H1 (cell line): ENCODE results near the gene CDC42EP3. TPM values are rescaled to one million over a fixed set of nuclear protein-coding genes. Genes with fewer than 3 reads are reported as not detected.
A peak's percentile ranks its signal among the peaks of the same experiment; 100 is the strongest.

Experiments
- CTCF ChIA-PET: fragments of 300-600 bp; sonication (Branson Sonifier 250); formaldehyde crosslinking; loops from one replicate; lab custom pipeline; 2021; ENCODE audit not compliant: partially characterized antibody; lab: Charles Lee
- POLR2A ChIA-PET: fragments of 300-600 bp; sonication (Branson Sonifier 250); formaldehyde crosslinking; loops from one replicate; lab custom pipeline; 2021; ENCODE audit warnings: inconsistent platforms; ENCODE audit not compliant: partially characterized antibody; lab: Charles Lee
- DNase-seq, 2 experiments: peaks; one replicate each; pipeline versions ENCODE4 v3.0.0 to v3.0.0-alpha.2; 2010 to 2022; ENCODE audit warnings: low spot score in 2 of 2, low read depth in 1 of 2, mixed read lengths in 1 of 2
- FAIRE-seq: peaks from 2 replicates; lab custom pipeline; 2011; peaks lifted over from hg19 to GRCh38; lab: Jason Lieb, UNC
- H2AFZ ChIP-seq: 2 replicates; pipeline ENCODE4 v1.8.1; 2012; ENCODE audit warnings: low read length, inconsistent platforms
- H2AK5ac ChIP-seq: 2 replicates; pipeline ENCODE4 v1.6.1; 2013; ENCODE audit warnings: low read depth, low read length
- H2BK120ac ChIP-seq: replicated peaks from 2 replicates; pipeline ENCODE3; 2013; ENCODE audit warnings: low read depth, low read length, inconsistent platforms
- H2BK12ac ChIP-seq: 2 replicates; pipeline ENCODE4 v1.6.1; 2013; ENCODE audit warnings: low read depth, low read length
- H2BK15ac ChIP-seq: 2 replicates; pipeline ENCODE4 v1.6.1; 2013; ENCODE audit warnings: low read length
- H2BK20ac ChIP-seq: 2 replicates; pipeline ENCODE4 v1.6.1; 2013; ENCODE audit warnings: low read length
- H2BK5ac ChIP-seq: 2 replicates; pipeline ENCODE4 v1.6.1; 2013; ENCODE audit warnings: low read depth, low read length
- H3K14ac ChIP-seq: 2 replicates; pipeline ENCODE4 v1.6.1; 2013; ENCODE audit warnings: inconsistent platforms; ENCODE audit not compliant: insufficient read length
- H3K18ac ChIP-seq: 2 replicates; pipeline ENCODE4 v1.6.1; 2013; ENCODE audit warnings: low read length; ENCODE audit errors: extremely low read depth
- H3K23ac ChIP-seq: 2 replicates; pipeline ENCODE4 v1.6.1; 2013; ENCODE audit warnings: inconsistent platforms; ENCODE audit not compliant: insufficient read length
- H3K23me2 ChIP-seq: 2 replicates; pipeline ENCODE4 v1.6.1; 2013; ENCODE audit warnings: low read depth, low read length
- H3K27ac ChIP-seq: 2 replicates; pipeline ENCODE4 v1.6.1; 2011; ENCODE audit warnings: low read depth, low read length, inconsistent platforms
- H3K27me3 ChIP-seq, 4 experiments: replicated peaks in 1 of 4; 1 replicate in 1 of 4; 2 replicates in 3 of 4; pipeline versions ENCODE4 v1.6.1 to v1.8.1; 2011 to 2013; ENCODE audit warnings: low read length in 3 of 4, mild to moderate bottlenecking in 3 of 4, inconsistent platforms in 2 of 4, mixed read lengths in 2 of 4, moderate library complexity in 1 of 4; ENCODE audit not compliant: control insufficient read depth in 3 of 4, insufficient read depth in 3 of 4; ENCODE audit errors: extremely low read depth in 1 of 4
- H3K36me3 ChIP-seq, 4 experiments: 2 replicates each; pipeline versions ENCODE4 v1.6.1 to v1.8.1; 2011 to 2013; ENCODE audit warnings: mild to moderate bottlenecking in 4 of 4, low read length in 3 of 4, moderate library complexity in 2 of 4, control low read depth in 1 of 4, inconsistent platforms in 1 of 4; ENCODE audit not compliant: insufficient read depth in 4 of 4, control insufficient read depth in 2 of 4
- H3K4ac ChIP-seq: replicated peaks from 2 replicates; pipeline ENCODE3; 2013; ENCODE audit warnings: low read length, low read depth, mixed read lengths, inconsistent platforms; ENCODE audit not compliant: insufficient read length
- H3K4me1 ChIP-seq, 4 experiments: replicated peaks in 1 of 4; 1 replicate in 1 of 4; 2 replicates in 3 of 4; pipeline versions ENCODE4 v1.6.1 to v1.8.1; 2011 to 2013; ENCODE audit warnings: low read length in 3 of 4, inconsistent platforms in 2 of 4, mixed read lengths in 1 of 4; ENCODE audit not compliant: insufficient read depth in 4 of 4, control insufficient read depth in 3 of 4
- H3K4me2 ChIP-seq, 2 experiments: 2 replicates each; pipeline versions ENCODE4 v1.6.1 to v1.8.1; 2011 to 2013; ENCODE audit warnings: low read depth in 2 of 2, low read length in 2 of 2, control low read depth in 1 of 2, inconsistent platforms in 1 of 2, mild to moderate bottlenecking in 1 of 2; ENCODE audit not compliant: insufficient read depth in 1 of 2
- H3K4me3 ChIP-seq, 4 experiments: fragments of 200-600, 300-600 bp in 1 of 4; sonication (generic), shearing (Covaris generic), sonication (Bioruptor Twin) in 1 of 4; 2 replicates each; pipeline versions ENCODE4 v1.5.1 to v1.8.1; 2011 to 2016; ENCODE audit warnings: low read length in 4 of 4, low read depth in 3 of 4, control low read depth in 2 of 4, inconsistent platforms in 2 of 4, mild to moderate bottlenecking in 2 of 4, mixed read lengths in 1 of 4, moderate library complexity in 1 of 4; ENCODE audit not compliant: insufficient read depth in 2 of 4; ENCODE audit errors: extremely low read depth in 1 of 4
- H3K56ac ChIP-seq: replicated peaks from 2 replicates; pipeline ENCODE3; 2013; ENCODE audit warnings: low read depth, mild to moderate bottlenecking, mixed read lengths, low read length, inconsistent platforms; ENCODE audit not compliant: insufficient read length
- H3K79me1 ChIP-seq: 2 replicates; pipeline ENCODE4 v1.6.1; 2013; ENCODE audit warnings: low read depth, low read length, control low read depth
- H3K79me2 ChIP-seq, 2 experiments: 2 replicates each; pipeline versions ENCODE4 v1.6.1 to v1.8.1; 2012 to 2013; ENCODE audit warnings: low read length in 2 of 2, mild to moderate bottlenecking in 2 of 2, inconsistent platforms in 1 of 2; ENCODE audit not compliant: insufficient read depth in 2 of 2, control insufficient read depth in 1 of 2
- H3K9ac ChIP-seq, 4 experiments: replicated peaks in 1 of 4; 1 replicate in 1 of 4; 2 replicates in 3 of 4; pipeline versions ENCODE4 v1.6.1 to v1.8.1; 2011 to 2013; ENCODE audit warnings: low read depth in 3 of 4, low read length in 3 of 4, control low read depth in 2 of 4, mild to moderate bottlenecking in 2 of 4, moderate library complexity in 2 of 4, inconsistent platforms in 1 of 4; ENCODE audit errors: extremely low read depth in 1 of 4
- H3K9me3 ChIP-seq, 2 experiments: 2 replicates each; pipeline versions ENCODE4 v1.6.1 to v1.8.1; 2012 to 2013; ENCODE audit warnings: mild to moderate bottlenecking in 2 of 2, moderate library complexity in 2 of 2, control low read depth in 1 of 2, inconsistent platforms in 1 of 2, low read depth in 1 of 2, low read length in 1 of 2, mixed read lengths in 1 of 2; ENCODE audit not compliant: insufficient read depth in 2 of 2
- H4K20me1 ChIP-seq, 2 experiments: replicated peaks in 1 of 2; 2 replicates each; pipeline versions ENCODE3 to v1.8.1; 2011 to 2013; ENCODE audit warnings: inconsistent platforms in 2 of 2, low read length in 2 of 2, mild to moderate bottlenecking in 1 of 2; ENCODE audit not compliant: insufficient read depth in 2 of 2, control insufficient read depth in 1 of 2
- H4K5ac ChIP-seq: 2 replicates; pipeline ENCODE4 v1.6.1; 2013; ENCODE audit warnings: low read length, low read depth, mixed read lengths, inconsistent platforms; ENCODE audit not compliant: insufficient read length
- H4K8ac ChIP-seq: 2 replicates; pipeline ENCODE4 v1.8.0; 2013; ENCODE audit warnings: mild to moderate bottlenecking, moderate library complexity, low read length, inconsistent platforms; ENCODE audit not compliant: insufficient read depth; ENCODE audit errors: extremely low read depth
- H4K91ac ChIP-seq: replicated peaks from 2 replicates; pipeline ENCODE3; 2013; ENCODE audit warnings: low read length, mixed read lengths, inconsistent platforms; ENCODE audit not compliant: insufficient read length
- CBX5 ChIP-seq: fragments of 300-800, 300-1000 bp; sonication (generic); IDR thresholded peaks from 2 replicates; pipeline ENCODE4 v1.7.1; 2016; ENCODE audit warnings: antibody characterized with exemption, low read length, low read depth
- EP300 ChIP-seq, 2 experiments: IDR thresholded peaks; 1 replicate in 1 of 2; 2 replicates in 1 of 2; pipeline ENCODE4 v1.6.1; 2011 to 2012; ENCODE audit warnings: low read depth in 2 of 2, low read length in 2 of 2, mild to moderate bottlenecking in 2 of 2, borderline replicate concordance in 1 of 2, inconsistent platforms in 1 of 2, moderate library complexity in 1 of 2
- SRF ChIP-seq: IDR thresholded peaks from 2 replicates; pipeline ENCODE4 v1.6.1; 2011; ENCODE audit warnings: mild to moderate bottlenecking, low read depth, low read length, moderate library complexity
- TEAD4 ChIP-seq: IDR thresholded peaks from 2 replicates; pipeline ENCODE4 v1.6.1; 2012; ENCODE audit warnings: low read depth, low read length, inconsistent platforms, mixed read lengths
- WGBS, 2 experiments: shearing (Covaris generic) in 1 of 2; methylation state at CpG; one replicate each; pipeline versions ENCODE4 v1.1.6 to v1.1.7; 2013 to 2015; ENCODE audit warnings: low lambda C conversion rate in 2 of 2, mixed read lengths in 2 of 2, inconsistent platforms in 1 of 2, low coverage in 1 of 2, missing lambda C conversion rate in 1 of 2; ENCODE audit not compliant: insufficient replicate concordance in 2 of 2, insufficient coverage in 1 of 2, insufficient read length in 1 of 2; ENCODE audit errors: extremely low coverage in 1 of 2, missing lambda C conversion rate in 1 of 2; 5-methylcytosine and 5-hydroxymethylcytosine counted together
- polyA plus RNA-seq, 7 experiments: library from polyadenylated mRNA; depleted of rRNA in 3 of 7; stranded (reverse) in 5 of 7; unstranded in 2 of 7; fragments of >200 nt in 5 of 7; fragments of 200-250 nt in 2 of 7; gene quantifications; 1 replicate in 5 of 7; 2 replicates in 1 of 7; 4 replicates in 1 of 7; pipeline versions ENCODE4 v1.2.1 to v1.2.3, GENCODE V29; 2011 to 2013; ENCODE audit warnings: missing spikeins in 2 of 7, mixed read lengths in 2 of 7
- total RNA-seq: library from RNA; stranded (reverse); fragmentation: NEBNext Ultra II Directional; extraction: Animal tissue kit (Norgen Biotek cat#: 25700); gene quantifications from 2 replicates; pipeline ENCODE4 v1.2.1, GENCODE V29; 2021

The CDC42EP3 gene
- total and polyA plus RNA-seq, 2 of the 8 experiments (the other 6 are each of a cell fraction or from before 2014, with no cell fraction given): 18.4 to 24.7 TPM

DNA sequence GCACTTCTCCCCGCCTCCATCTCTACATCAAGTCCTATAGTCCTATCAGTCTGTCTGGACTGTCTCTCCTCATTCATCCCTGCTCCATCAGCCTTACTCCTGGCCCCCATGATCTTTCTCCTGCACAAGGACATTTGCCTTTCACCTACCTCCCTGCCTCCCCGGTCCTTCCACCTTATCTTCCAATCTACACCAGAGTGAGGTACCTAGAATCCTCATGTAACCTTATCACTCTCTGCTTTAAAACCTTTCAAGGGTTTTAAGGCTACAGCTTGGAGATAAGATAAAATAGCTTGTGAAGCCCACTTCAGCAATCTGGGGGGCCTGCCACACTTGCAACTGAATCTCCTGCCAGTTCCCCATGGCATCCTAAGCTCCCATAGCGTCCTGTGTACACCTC is 12.8 kb downstream of the CDC42EP3 start:
- Histone ChIP-seq H2BK15ac (peak overlapping the region; percentile 74), H3K9ac (no peak overlapping the region), H3K36me3 (peaks cover 0 to 4% (median 0%) of the 10 kb centered on the region in 4 experiments; a peak in 1 of 8 replicates), H3K27ac (no peak overlapping the region), H3K9me3 (no peaks in the 10 kb centered on the region), H3K18ac (no peak overlapping the region), H3K79me2 (peaks cover 2 to 77% of the 10 kb centered on the region in 2 experiments; a peak in 3 of 4 replicates), H3K14ac (no peak overlapping the region), H3K4me1 (peaks cover 14 to 40% (median 36%) of the 10 kb centered on the region in 4 experiments), H3K56ac (no peak overlapping the region), H4K91ac (peak overlapping the region; percentile 63), H3K27me3 (no peaks in the 10 kb centered on the region; a peak in 1 of 7 replicates), H3K23ac (no peak overlapping the region), H3K4ac (no peak overlapping the region), H3K4me3 (no peak overlapping the region), H2AFZ (no peak overlapping the region), H2AK5ac (peak overlapping the region; percentile 79), H3K79me1 (peaks cover 3% of the 10 kb centered on the region; the same call in 1 of the 2 replicates), H4K5ac (no peak overlapping the region), H4K20me1 (peaks cover 0 to 10% of the 10 kb centered on the region in 2 experiments), H2BK12ac (peak overlapping the region; percentile 89), H2BK20ac (peak overlapping the region; percentile 64; the same call in 1 of the 2 replicates), H4K8ac (no peak overlapping the region), H3K4me2 (no peak overlapping the region; a peak in 1 of 4 replicates), H2BK5ac (peak overlapping the region; percentile 18; the same call in 1 of the 2 replicates), H3K23me2 (0 out of 2 replicates have a peak, but pooled peaks cover 4% of the 10 kb centered on the region), H2BK120ac (no peak overlapping the region)
- DNase-seq: no peak
- 95% methylated on average over 3 of the region's 3 CpGs; no CpG with 5 or more reads in 1 of the 2 experiments for WGBS, 2 experiments
- TF ChIP-seq CBX5 (no peak), SRF (no peak), EP300 (IDR thresholded peaks at IDR 0.05; ENCODE audit: borderline replicate concordance in 1 of 2, low read depth in 2 of 2, low read length in 2 of 2) (no peak), TEAD4 (no peak)
- ChIA-PET CTCF (interaction anchor here (0.7 to 1.0 kb wide), 4 partner anchors 173 to 826 kb away, joined by 3 to 4 read pairs (median 3); no protein-coding TSS in a partner anchor), POLR2A (interaction anchor here (2.4 to 3.5 kb wide), 2 partner anchors 11 to 14 kb away, joined by 16 to 18 read pairs; no protein-coding TSS in a partner anchor)
- no peak for FAIRE-seq
